DND-41 (cell line): ENCODE data around the gene RUNX2.

Experiments used
- ATAC-seq: fragments of 200-7000 bp; cut with Tn5 transposase; 3 replicates; pipeline ENCODE4 v1.9.1; 2021; ENCODE audit warnings: low read depth; ENCODE audit not compliant: insufficient read depth
- DNase-seq: peaks from one replicate; pipeline ENCODE4 v3.0.0-alpha.2; 2020
- H2AFZ ChIP-seq: 2 replicates; pipeline ENCODE4 v1.6.0; 2012; ENCODE audit warnings: low read depth, low read length
- H3K27ac ChIP-seq: 2 replicates; pipeline ENCODE4 v1.5.1; 2012; ENCODE audit warnings: low read length, inconsistent platforms
- H3K27me3 ChIP-seq: fragments of 200-600 bp; sonication (generic); 2 replicates; pipeline ENCODE4 v1.6.0; 2012; ENCODE audit warnings: low read length, mild to moderate bottlenecking, inconsistent platforms; ENCODE audit not compliant: insufficient read depth, poor library complexity
- H3K36me3 ChIP-seq: 2 replicates; pipeline ENCODE4 v1.5.1; 2012; ENCODE audit warnings: low read length, inconsistent platforms; ENCODE audit not compliant: insufficient read depth
- H3K4me1 ChIP-seq: 2 replicates; pipeline ENCODE4 v1.5.1; 2012; ENCODE audit warnings: mild to moderate bottlenecking, low read length; ENCODE audit not compliant: insufficient read depth
- H3K4me2 ChIP-seq: 2 replicates; pipeline ENCODE4 v1.6.0; 2012; ENCODE audit warnings: mild to moderate bottlenecking, moderate library complexity, low read length, inconsistent platforms; ENCODE audit not compliant: insufficient read depth
- H3K4me3 ChIP-seq, 2 experiments: fragments of 200-600 bp in 1 of 2; shearing (Covaris generic) in 1 of 2; 2 replicates each; pipeline ENCODE4 v1.5.1; 2012 to 2016; ENCODE audit warnings: inconsistent platforms in 2 of 2, low read length in 2 of 2, mild to moderate bottlenecking in 2 of 2, low read depth in 1 of 2, moderate library complexity in 1 of 2
- H3K79me2 ChIP-seq: 2 replicates; pipeline ENCODE4 v1.6.0; 2012; ENCODE audit warnings: low read length, inconsistent platforms; ENCODE audit not compliant: insufficient read depth
- H3K9ac ChIP-seq: 2 replicates; pipeline ENCODE4 v1.6.0; 2012; ENCODE audit warnings: low read depth, mild to moderate bottlenecking, inconsistent platforms, low read length, moderate library complexity
- H3K9me3 ChIP-seq: 2 replicates; pipeline ENCODE4 v1.5.1; 2012; ENCODE audit warnings: low read length, moderate library complexity, mild to moderate bottlenecking, inconsistent platforms; ENCODE audit not compliant: insufficient read depth, severe bottlenecking
- H4K20me1 ChIP-seq: 2 replicates; pipeline ENCODE4 v1.6.0; 2012; ENCODE audit warnings: low read length; ENCODE audit not compliant: insufficient read depth
- EZH2 ChIP-seq: IDR thresholded peaks from 3 replicates; pipeline ENCODE4 v1.6.1; 2012; ENCODE audit warnings: borderline replicate concordance, low read depth, mild to moderate bottlenecking, moderate library complexity, low read length, inconsistent platforms; ENCODE audit not compliant: severe bottlenecking
- TF ChIP-seq, protein P1 (sequence below): IDR thresholded peaks from 2 replicates; pipeline ENCODE4 v1.5.1; 2012; ENCODE audit warnings: borderline replicate concordance, low read length, moderate library complexity, mild to moderate bottlenecking; ENCODE audit not compliant: poor library complexity, severe bottlenecking; ENCODE audit errors: extremely low read depth

Gene RUNX2

DNA sequence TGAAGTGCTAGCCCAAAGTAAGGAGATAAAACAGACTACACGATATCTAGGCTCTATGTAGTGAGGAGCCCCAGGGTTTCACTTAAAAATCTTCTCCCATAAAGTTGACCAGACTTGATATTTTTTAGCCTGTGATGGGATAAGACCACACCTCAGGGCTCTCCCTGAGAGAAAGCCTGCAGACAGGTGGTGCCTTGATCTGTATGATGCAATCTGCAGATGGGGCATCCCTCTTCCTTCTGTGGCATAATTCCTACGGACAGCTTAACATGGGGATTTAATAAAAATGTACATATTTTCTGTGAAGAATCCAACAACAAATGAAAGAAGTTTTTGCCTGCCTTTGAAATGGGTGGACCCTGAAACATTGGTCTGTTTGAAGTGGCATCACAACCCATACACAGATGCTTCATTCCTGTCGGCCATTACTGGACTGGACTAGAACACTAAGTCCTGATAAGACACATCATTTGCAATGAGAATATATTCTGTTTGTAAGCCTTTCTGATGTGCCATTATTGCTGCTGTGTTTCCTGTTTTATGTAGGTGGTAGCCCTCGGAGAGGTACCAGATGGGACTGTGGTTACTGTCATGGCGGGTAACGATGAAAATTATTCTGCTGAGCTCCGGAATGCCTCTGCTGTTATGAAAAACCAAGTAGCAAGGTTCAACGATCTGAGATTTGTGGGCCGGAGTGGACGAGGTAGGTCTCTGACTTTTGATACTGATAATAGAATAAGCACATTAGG is 103.4 kb downstream of the RUNX2 start:
- Histone ChIP-seq H2AFZ (no peak overlapping the region), H3K36me3 (peaks cover 14% of the 10 kb centered on the region), H3K9me3 (no peaks in the 10 kb centered on the region), H4K20me1 (no peaks in the 10 kb centered on the region), H3K4me3 (no peak overlapping the region), H3K27me3 (no peaks in the 10 kb centered on the region), H3K27ac (peak overlapping the region; percentile 38), H3K4me1 (peaks cover 86% of the 10 kb centered on the region), H3K4me2 (no peak overlapping the region), H3K9ac (no peak overlapping the region), H3K79me2 (peaks cover 16% of the 10 kb centered on the region; the same call in 1 of the 2 replicates)
- ATAC-seq (peak; percentile 38; the same call in 1 of the 3 replicates), DNase-seq (no peak)
- TF ChIP-seq, protein P1, sequence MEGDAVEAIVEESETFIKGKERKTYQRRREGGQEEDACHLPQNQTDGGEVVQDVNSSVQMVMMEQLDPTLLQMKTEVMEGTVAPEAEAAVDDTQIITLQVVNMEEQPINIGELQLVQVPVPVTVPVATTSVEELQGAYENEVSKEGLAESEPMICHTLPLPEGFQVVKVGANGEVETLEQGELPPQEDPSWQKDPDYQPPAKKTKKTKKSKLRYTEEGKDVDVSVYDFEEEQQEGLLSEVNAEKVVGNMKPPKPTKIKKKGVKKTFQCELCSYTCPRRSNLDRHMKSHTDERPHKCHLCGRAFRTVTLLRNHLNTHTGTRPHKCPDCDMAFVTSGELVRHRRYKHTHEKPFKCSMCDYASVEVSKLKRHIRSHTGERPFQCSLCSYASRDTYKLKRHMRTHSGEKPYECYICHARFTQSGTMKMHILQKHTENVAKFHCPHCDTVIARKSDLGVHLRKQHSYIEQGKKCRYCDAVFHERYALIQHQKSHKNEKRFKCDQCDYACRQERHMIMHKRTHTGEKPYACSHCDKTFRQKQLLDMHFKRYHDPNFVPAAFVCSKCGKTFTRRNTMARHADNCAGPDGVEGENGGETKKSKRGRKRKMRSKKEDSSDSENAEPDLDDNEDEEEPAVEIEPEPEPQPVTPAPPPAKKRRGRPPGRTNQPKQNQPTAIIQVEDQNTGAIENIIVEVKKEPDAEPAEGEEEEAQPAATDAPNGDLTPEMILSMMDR: no peak
- TF ChIP-seq EZH2: no peak

DNA sequence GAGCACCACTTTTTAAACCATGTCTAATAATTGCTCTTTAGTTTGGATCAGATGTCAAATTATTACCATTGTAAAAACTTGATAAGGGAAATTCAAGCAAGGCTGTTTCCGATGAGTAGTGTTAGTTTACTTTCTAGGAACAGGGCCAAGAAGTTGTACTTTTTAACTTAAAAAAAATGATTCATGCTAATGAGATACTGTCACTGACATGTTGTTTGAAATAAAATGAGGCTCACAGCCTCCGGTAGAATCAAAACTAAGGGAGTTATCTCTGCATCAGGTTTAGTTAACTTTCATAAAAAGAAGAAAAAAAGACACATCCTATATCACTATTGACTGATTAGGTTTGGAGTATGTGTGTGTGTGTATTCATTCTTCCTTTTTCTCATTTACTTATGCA is 104.8 kb downstream of the RUNX2 start:
- H3K79me2 ChIP-seq: peaks cover 16% of the 10 kb centered on the region; the same call in 1 of the 2 replicates
- H3K4me2 ChIP-seq: no peak overlapping the region
- ATAC-seq: no peak
- DNase-seq: no peak
- no peaks in the 10 kb centered on the region for H3K27me3 ChIP-seq
- no peaks in the 10 kb centered on the region for H3K9me3 ChIP-seq
- no peak overlapping the region for H3K4me3 ChIP-seq
- no peak overlapping the region for H2AFZ ChIP-seq
- H3K36me3 ChIP-seq: peaks cover 18% of the 10 kb centered on the region
- peak overlapping the region; percentile 29; the same call in 1 of the 2 replicates for H3K27ac ChIP-seq
- no peak overlapping the region for H3K9ac ChIP-seq
- peaks cover 92% of the 10 kb centered on the region for H3K4me1 ChIP-seq
- no peak for TF ChIP-seq EZH2
- TF ChIP-seq, protein P1: no peak
- H4K20me1 ChIP-seq: no peaks in the 10 kb centered on the region

DNA sequence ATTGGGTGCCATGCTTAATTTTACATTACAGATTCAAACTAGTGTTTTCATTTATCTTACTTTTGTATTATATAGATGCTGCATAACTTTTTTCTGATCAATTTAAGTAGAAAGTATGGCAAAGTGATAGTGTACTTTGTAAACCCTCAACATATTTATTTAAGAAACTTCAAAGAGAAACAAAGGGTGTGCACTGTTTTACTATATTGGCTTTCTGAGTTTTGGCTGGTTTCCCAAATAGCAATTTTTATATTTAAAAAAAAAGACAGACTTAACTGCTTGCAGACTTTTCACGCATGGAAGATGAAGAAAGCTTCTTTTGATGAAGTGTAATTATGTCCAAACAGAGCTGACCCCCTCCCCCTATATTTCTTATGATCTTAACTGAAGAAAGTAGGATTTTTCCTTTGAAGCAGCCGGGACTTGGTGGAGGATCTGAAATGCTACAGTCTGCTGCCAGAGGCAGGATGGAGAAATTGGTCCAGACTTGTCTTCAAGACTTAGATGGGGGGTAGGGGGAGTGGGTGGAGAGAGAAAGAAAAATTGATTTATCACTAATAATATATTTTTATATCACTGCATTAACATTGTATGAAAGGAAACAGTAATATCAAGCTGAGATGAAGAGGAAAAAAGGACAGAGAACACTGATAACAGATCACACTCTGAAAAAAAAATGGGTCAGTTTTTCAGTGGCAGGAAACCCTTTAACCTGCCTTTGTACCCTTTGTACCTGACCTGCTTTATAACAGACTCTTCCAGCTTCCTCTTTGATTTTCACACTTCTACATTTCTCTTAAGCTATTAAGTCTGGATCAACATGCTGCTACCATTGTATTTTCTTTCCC is 105.6 kb downstream of the RUNX2 start:
- Histone ChIP-seq H3K9ac (no peak overlapping the region), H3K27me3 (no peaks in the 10 kb centered on the region), H3K4me2 (peak overlapping the region; percentile 0; the same call in 1 of the 2 replicates), H3K9me3 (no peaks in the 10 kb centered on the region), H3K36me3 (peaks cover 26% of the 10 kb centered on the region), H3K27ac (peak overlapping the region; percentile 87), H3K4me3 (no peak overlapping the region), H4K20me1 (no peaks in the 10 kb centered on the region), H2AFZ (no peak overlapping the region), H3K79me2 (peaks cover 16% of the 10 kb centered on the region; the same call in 1 of the 2 replicates), H3K4me1 (peaks cover 92% of the 10 kb centered on the region)
- no peak for TF ChIP-seq EZH2
- TF ChIP-seq, protein P1: no peak
- ATAC-seq (no peak), DNase-seq (no peak)
